GM12878 (cell line): ENCODE data around the gene NMRK1. TPM values are rescaled to one million over a fixed set of nuclear protein-coding genes. Genes with fewer than 3 reads are reported as not detected.

Experiments
- ATAC-seq: fragments of 200-7000 bp; cut with Tn5 transposase; 3 replicates; pipeline ENCODE4 v1.9.1; 2020; ENCODE audit warnings: mild to moderate bottlenecking, moderate library complexity
- BruUV-seq: library from RNA; stranded (reverse); fragments of 400-500 nt; replicated peaks from 2 replicates; lab custom pipeline; 2021; lab: Mats Ljungman, UMichigan
- CTCF ChIA-PET: fragments of 300-600 bp; sonication (Branson Sonifier 250); formaldehyde crosslinking; extraction: SDS; loops from one replicate; lab custom pipeline; 2021; ENCODE audit warnings: inconsistent platforms; lab: Yijun Ruan, JAX
- POLR2A ChIA-PET: fragments of 350-600 bp; formaldehyde crosslinking; extraction: SDS; loops from one replicate; lab custom pipeline; 2021; ENCODE audit warnings: inconsistent platforms; lab: Charles Lee
- RAD21 ChIA-PET: fragments of 300-600 bp; sonication (Branson Sonifier 250); formaldehyde crosslinking; loops from one replicate; lab custom pipeline; 2023; ENCODE audit warnings: antibody characterized with exemption; ENCODE audit not compliant: unreplicated experiment; lab: Charles Lee
- SMC1A ChIA-PET: fragments of 300-600 bp; sonication (Branson Sonifier 250); formaldehyde crosslinking; loops from one replicate; lab custom pipeline; 2023; ENCODE audit not compliant: unreplicated experiment, uncharacterized antibody; lab: Charles Lee
- DNase-seq: peaks from one replicate; pipeline ENCODE4 v3.0.0-alpha.2; 2011; ENCODE audit warnings: low read depth, low spot score
- FAIRE-seq: peaks from 3 replicates; lab custom pipeline; 2011; peaks lifted over from hg19 to GRCh38; lab: Jason Lieb, UNC
- H2AFZ ChIP-seq: 2 replicates; pipeline ENCODE4 v1.6.0; 2011; ENCODE audit warnings: low read depth, low read length, control low read depth; ENCODE audit not compliant: control insufficient read depth
- H3K27ac ChIP-seq: 2 replicates; pipeline ENCODE4 v1.5.1; 2011; ENCODE audit warnings: control low read depth; ENCODE audit not compliant: control insufficient read depth, insufficient read depth
- H3K27me3 ChIP-seq, 2 experiments: replicated peaks in 1 of 2; 2 replicates each; pipeline versions ENCODE4 v1.6.0 to v1.6.1; 2011; ENCODE audit warnings: low read length in 1 of 2; ENCODE audit not compliant: control insufficient read depth in 2 of 2, insufficient read depth in 2 of 2
- H3K36me3 ChIP-seq, 2 experiments: 2 replicates each; pipeline ENCODE4 v1.5.1; 2011; ENCODE audit warnings: low read length in 1 of 2; ENCODE audit not compliant: control insufficient read depth in 2 of 2, insufficient read depth in 2 of 2
- H3K4me1 ChIP-seq: 2 replicates; pipeline ENCODE4 v1.6.1; 2011; ENCODE audit warnings: mild to moderate bottlenecking, low read length, moderate library complexity, mixed read lengths; ENCODE audit not compliant: control insufficient read depth, insufficient read depth
- H3K4me2 ChIP-seq: 2 replicates; pipeline ENCODE4 v1.6.0; 2011; ENCODE audit warnings: control low read depth; ENCODE audit not compliant: control insufficient read depth, insufficient read depth
- H3K4me3 ChIP-seq: fragments of 200-600 bp; sonication (generic); 2 replicates; pipeline ENCODE4 v1.5.1; 2016
- H3K79me2 ChIP-seq: 2 replicates; pipeline ENCODE4 v1.6.0; 2011; ENCODE audit warnings: low read length; ENCODE audit not compliant: control insufficient read depth, insufficient read depth
- H3K9ac ChIP-seq: 2 replicates; pipeline ENCODE4 v1.8.0; 2011; ENCODE audit warnings: low read length, control low read depth, mixed read lengths; ENCODE audit not compliant: control insufficient read depth, insufficient read depth
- H3K9me3 ChIP-seq: replicated peaks from 3 replicates; pipeline ENCODE4 v1.5.1; 2011; ENCODE audit warnings: mild to moderate bottlenecking, low read length; ENCODE audit not compliant: control insufficient read depth, insufficient read depth
- H4K20me1 ChIP-seq: 2 replicates; pipeline ENCODE4 v1.6.0; 2011; ENCODE audit not compliant: control insufficient read depth, insufficient read depth
- BHLHE40 ChIP-seq, 2 experiments: fragments of 450-650 bp in 1 of 2; IDR thresholded peaks; 2 replicates each; pipeline ENCODE4 v1.6.1; 2011 to 2017; ENCODE audit warnings: low read depth in 2 of 2, borderline replicate concordance in 1 of 2, improper control_type of control experiment in 1 of 2, low read length in 1 of 2, mild to moderate bottlenecking in 1 of 2
- CBX3 ChIP-seq: fragments of 200-600 bp; sonication (generic); IDR thresholded peaks from 2 replicates; pipeline ENCODE4 v1.6.1; 2016; ENCODE audit warnings: low read depth, borderline replicate concordance
- DPF2 ChIP-seq: fragments of 450-650 bp; IDR thresholded peaks from 2 replicates; pipeline ENCODE4 v1.6.1; 2017; ENCODE audit warnings: mild to moderate bottlenecking
- JUND ChIP-seq: IDR thresholded peaks from 2 replicates; pipeline ENCODE4 v1.6.1; 2012; ENCODE audit warnings: low read depth, mild to moderate bottlenecking, low read length, improper control_type of control experiment, moderate library complexity
- SUZ12 ChIP-seq: fragments of 200-600 bp; sonication (generic); IDR thresholded peaks from one replicate; pipeline ENCODE4 v1.6.1; 2018; ENCODE audit warnings: antibody characterized with exemption, mild to moderate bottlenecking; ENCODE audit not compliant: unreplicated experiment
- TAF1 ChIP-seq: IDR thresholded peaks from 2 replicates; pipeline ENCODE4 v1.6.1; 2011; ENCODE audit warnings: mild to moderate bottlenecking, low read depth, low read length, borderline replicate concordance
- USF1 ChIP-seq: IDR thresholded peaks from 2 replicates; pipeline ENCODE4 v1.6.1; 2011; ENCODE audit warnings: borderline replicate concordance, low read depth, mild to moderate bottlenecking, moderate library complexity, mixed read lengths, low read length; ENCODE audit not compliant: insufficient read depth; ENCODE audit errors: extremely low read length
- WGBS: methylation state at CpG from one replicate; pipeline ENCODE4 v1.1.6; 2016; ENCODE audit warnings: low lambda C conversion rate; ENCODE audit not compliant: insufficient replicate concordance, insufficient coverage; ENCODE audit errors: missing lambda C conversion rate; 5-methylcytosine and 5-hydroxymethylcytosine counted together
- in situ Hi-C: fragments of 300-500 bp; cut with MboI; formaldehyde crosslinking; loops from 9 replicates; pipeline ENCODE4 v1.14.3; 2018; ENCODE audit warnings: mixed read lengths
- intact Hi-C: fragments of 100-400 bp; cut with micrococcal nuclease; formaldehyde crosslinking; loops from one replicate; pipeline ENCODE4 v1.14.2; 2022; ENCODE audit not compliant: unreplicated experiment
- polyA plus RNA-seq, 11 experiments: library from polyadenylated mRNA; depleted of rRNA in 4 of 11; unstranded in 6 of 11; stranded (reverse) in 5 of 11; fragments of >200 nt; fragmentation: Nextera tagmentation in 4 of 11; fragmentation: Illumina TruSeq in 1 of 11; extraction: Ambion mirVana in 4 of 11; extraction: Trizol in 1 of 11; gene quantifications; 1 replicate in 1 of 11; 2 replicates in 10 of 11; pipeline versions ENCODE4 v1.2.1 to v1.2.3, GENCODE V29; 2011 to 2016; ENCODE audit warnings: inconsistent platforms in 2 of 11, missing spikeins in 2 of 11, low read depth in 1 of 11
- total RNA-seq, 4 experiments: library from RNA; depleted of rRNA in 3 of 4; stranded (reverse); fragments of >200 nt in 3 of 4; fragmentation: Illumina TruSeq in 1 of 4; extraction: Trizol in 1 of 4; gene quantifications; 2 replicates each; pipeline versions ENCODE4 v1.2.1 to v1.2.3, GENCODE V29; 2013 to 2021
- TF ChIP-seq, protein P1 (sequence below): fragments of 450-650 bp; IDR thresholded peaks from 2 replicates; pipeline ENCODE4 v1.6.1; 2017; ENCODE audit warnings: low read depth, mild to moderate bottlenecking, moderate library complexity
- TF ChIP-seq, protein P2 (sequence below): IDR thresholded peaks from 2 replicates; pipeline ENCODE4 v1.6.1; 2012; ENCODE audit warnings: mild to moderate bottlenecking, low read depth, low read length
- TF ChIP-seq, protein P3 (sequence below): fragments of 450-650 bp; IDR thresholded peaks from 2 replicates; pipeline ENCODE4 v1.6.1; 2017; ENCODE audit warnings: mild to moderate bottlenecking, moderate library complexity

Gene NMRK1
- total and polyA plus RNA-seq, 10 of the 15 experiments (the other 5 are each of a cell fraction or from before 2014, with no cell fraction given), result 8.4 to 17.2 (median 12.1) TPM

DNA sequence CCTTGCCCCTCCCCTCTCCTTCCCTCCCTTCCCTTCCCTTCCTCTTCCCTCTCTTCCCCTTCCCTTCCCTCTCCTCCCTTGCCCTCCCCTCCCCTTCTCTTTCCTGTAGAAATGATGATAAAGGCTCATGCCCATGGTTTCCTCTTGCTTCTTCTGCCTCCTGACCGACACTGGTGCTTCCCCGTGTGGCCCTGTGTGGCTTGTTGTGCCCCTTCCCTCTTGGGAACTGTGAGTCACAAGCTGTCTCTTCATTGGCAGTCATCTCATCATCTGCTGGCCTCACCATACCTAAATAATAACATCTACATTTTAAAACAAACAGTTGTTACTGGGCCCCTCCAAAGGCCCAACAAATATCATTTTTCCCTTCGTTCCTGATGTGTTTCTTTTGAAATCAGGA lies 48.2 kb downstream of the NMRK1 start (continued):
- no peak for TF ChIP-seq USF1
- TF ChIP-seq BHLHE40 (IDR thresholded peaks at IDR 0.05; ENCODE audit: borderline replicate concordance in 1 of 2, low read depth in 2 of 2, low read length in 1 of 2), result no peak
- TF ChIP-seq, protein P1, sequence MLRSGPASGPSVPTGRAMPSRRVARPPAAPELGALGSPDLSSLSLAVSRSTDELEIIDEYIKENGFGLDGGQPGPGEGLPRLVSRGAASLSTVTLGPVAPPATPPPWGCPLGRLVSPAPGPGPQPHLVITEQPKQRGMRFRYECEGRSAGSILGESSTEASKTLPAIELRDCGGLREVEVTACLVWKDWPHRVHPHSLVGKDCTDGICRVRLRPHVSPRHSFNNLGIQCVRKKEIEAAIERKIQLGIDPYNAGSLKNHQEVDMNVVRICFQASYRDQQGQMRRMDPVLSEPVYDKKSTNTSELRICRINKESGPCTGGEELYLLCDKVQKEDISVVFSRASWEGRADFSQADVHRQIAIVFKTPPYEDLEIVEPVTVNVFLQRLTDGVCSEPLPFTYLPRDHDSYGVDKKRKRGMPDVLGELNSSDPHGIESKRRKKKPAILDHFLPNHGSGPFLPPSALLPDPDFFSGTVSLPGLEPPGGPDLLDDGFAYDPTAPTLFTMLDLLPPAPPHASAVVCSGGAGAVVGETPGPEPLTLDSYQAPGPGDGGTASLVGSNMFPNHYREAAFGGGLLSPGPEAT, result no peak
- TF ChIP-seq, protein P2, sequence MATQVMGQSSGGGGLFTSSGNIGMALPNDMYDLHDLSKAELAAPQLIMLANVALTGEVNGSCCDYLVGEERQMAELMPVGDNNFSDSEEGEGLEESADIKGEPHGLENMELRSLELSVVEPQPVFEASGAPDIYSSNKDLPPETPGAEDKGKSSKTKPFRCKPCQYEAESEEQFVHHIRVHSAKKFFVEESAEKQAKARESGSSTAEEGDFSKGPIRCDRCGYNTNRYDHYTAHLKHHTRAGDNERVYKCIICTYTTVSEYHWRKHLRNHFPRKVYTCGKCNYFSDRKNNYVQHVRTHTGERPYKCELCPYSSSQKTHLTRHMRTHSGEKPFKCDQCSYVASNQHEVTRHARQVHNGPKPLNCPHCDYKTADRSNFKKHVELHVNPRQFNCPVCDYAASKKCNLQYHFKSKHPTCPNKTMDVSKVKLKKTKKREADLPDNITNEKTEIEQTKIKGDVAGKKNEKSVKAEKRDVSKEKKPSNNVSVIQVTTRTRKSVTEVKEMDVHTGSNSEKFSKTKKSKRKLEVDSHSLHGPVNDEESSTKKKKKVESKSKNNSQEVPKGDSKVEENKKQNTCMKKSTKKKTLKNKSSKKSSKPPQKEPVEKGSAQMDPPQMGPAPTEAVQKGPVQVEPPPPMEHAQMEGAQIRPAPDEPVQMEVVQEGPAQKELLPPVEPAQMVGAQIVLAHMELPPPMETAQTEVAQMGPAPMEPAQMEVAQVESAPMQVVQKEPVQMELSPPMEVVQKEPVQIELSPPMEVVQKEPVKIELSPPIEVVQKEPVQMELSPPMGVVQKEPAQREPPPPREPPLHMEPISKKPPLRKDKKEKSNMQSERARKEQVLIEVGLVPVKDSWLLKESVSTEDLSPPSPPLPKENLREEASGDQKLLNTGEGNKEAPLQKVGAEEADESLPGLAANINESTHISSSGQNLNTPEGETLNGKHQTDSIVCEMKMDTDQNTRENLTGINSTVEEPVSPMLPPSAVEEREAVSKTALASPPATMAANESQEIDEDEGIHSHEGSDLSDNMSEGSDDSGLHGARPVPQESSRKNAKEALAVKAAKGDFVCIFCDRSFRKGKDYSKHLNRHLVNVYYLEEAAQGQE, result no peak
- no peak for TF ChIP-seq DPF2

DNA sequence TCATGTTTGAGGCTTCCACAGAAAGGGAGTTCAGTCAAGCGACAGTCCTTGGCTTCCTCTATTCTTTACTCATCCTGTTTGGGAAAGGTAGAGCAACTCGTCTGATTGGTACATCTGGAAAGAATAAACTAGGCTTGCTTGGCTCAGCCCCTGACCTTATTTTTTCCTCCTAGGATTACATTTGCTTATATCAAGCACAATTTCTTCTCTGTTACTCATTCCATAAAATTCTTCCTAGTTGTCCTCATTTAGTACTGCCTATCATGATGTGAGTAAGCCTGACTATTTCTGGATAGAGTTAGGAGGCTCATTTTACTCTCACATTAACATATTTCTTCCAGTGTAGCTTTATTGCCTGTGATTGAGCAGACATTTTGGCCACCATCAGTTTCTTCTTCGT lies 48.9 kb downstream of the NMRK1 start:
- Histone ChIP-seq H3K4me2 (no peak overlapping the region), H3K79me2 (no peaks in the 10 kb centered on the region), H3K9ac (no peak overlapping the region), H3K27me3 (no peaks in the 10 kb centered on the region), H2AFZ (no peak overlapping the region), H4K20me1 (no peaks in the 10 kb centered on the region), H3K36me3 (no peaks in the 10 kb centered on the region), H3K27ac (no peak overlapping the region), H3K4me1 (no peaks in the 10 kb centered on the region), H3K4me3 (no peak overlapping the region), H3K9me3 (no peaks in the 10 kb centered on the region)
- WGBS, result 50% methylated on average over 3 of the region's 3 CpGs
- CTCF ChIA-PET, result no interaction called here
- POLR2A ChIA-PET, result interaction anchor here (0.5 kb wide), 1 partner anchor 208 kb away, joined by 5 read pairs; no protein-coding TSS in a partner anchor
- RAD21 ChIA-PET, result interaction anchor here (1.5 kb wide), 1 partner anchor 11 kb away, joined by 3 read pairs; the partner anchor contains the start of gene CARNMT1
- intact Hi-C loops, result no loop called here
- in situ Hi-C loops, result no loop called here
- SMC1A ChIA-PET, result no interaction called here
- no peak for FAIRE-seq
- DNase-seq, result no peak
- ATAC-seq, result no peak
- no TSS peak for BruUV-seq
- TF ChIP-seq, protein P3, sequence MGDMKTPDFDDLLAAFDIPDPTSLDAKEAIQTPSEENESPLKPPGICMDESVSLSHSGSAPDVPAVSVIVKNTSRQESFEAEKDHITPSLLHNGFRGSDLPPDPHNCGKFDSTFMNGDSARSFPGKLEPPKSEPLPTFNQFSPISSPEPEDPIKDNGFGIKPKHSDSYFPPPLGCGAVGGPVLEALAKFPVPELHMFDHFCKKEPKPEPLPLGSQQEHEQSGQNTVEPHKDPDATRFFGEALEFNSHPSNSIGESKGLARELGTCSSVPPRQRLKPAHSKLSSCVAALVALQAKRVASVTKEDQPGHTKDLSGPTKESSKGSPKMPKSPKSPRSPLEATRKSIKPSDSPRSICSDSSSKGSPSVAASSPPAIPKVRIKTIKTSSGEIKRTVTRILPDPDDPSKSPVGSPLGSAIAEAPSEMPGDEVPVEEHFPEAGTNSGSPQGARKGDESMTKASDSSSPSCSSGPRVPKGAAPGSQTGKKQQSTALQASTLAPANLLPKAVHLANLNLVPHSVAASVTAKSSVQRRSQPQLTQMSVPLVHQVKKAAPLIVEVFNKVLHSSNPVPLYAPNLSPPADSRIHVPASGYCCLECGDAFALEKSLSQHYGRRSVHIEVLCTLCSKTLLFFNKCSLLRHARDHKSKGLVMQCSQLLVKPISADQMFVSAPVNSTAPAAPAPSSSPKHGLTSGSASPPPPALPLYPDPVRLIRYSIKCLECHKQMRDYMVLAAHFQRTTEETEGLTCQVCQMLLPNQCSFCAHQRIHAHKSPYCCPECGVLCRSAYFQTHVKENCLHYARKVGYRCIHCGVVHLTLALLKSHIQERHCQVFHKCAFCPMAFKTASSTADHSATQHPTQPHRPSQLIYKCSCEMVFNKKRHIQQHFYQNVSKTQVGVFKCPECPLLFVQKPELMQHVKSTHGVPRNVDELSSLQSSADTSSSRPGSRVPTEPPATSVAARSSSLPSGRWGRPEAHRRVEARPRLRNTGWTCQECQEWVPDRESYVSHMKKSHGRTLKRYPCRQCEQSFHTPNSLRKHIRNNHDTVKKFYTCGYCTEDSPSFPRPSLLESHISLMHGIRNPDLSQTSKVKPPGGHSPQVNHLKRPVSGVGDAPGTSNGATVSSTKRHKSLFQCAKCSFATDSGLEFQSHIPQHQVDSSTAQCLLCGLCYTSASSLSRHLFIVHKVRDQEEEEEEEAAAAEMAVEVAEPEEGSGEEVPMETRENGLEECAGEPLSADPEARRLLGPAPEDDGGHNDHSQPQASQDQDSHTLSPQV, result no peak
- no peak for TF ChIP-seq CBX3
- TF ChIP-seq TAF1, result no peak
- no peak for TF ChIP-seq SUZ12
- no peak for TF ChIP-seq USF1
- TF ChIP-seq JUND, result no peak
- no peak for TF ChIP-seq DPF2
